Measurements from ENCODE around the gene CAMTA1. TPM values are rescaled to one million over a fixed set of nuclear protein-coding genes. Genes with fewer than 3 reads are reported as not detected.

The CAMTA1 gene
- total RNA-seq, 1 experiment from 2014 or later, result 69.5 TPM

DNA sequence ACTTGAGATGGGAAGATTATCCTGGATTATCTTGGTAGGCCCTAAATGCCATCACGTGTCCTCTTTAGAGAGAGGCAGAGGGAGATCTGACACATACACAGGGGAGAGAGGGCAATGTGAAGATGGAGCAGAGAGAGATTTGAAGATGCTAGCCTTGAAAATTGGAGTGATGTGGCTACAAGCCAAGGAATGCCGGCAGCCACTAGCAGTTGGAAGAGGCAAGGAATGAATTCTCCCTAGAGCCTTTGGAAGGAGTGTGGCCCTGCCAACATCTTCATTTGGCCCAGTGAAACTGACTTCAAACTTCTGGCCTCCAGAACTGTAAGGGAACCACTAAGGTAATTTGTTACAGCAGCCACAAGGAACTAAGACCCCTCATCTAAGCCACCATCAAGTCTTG, 8.9 kb upstream of the CAMTA1 start (continued):
- no peak for TF ChIP-seq TCF7L2 (IDR thresholded peaks at IDR 0.05; ENCODE audit: borderline replicate concordance, extremely low read depth, insufficient read depth, insufficient read length)
- no peak for TF ChIP-seq CBX3 (IDR thresholded peaks at IDR 0.05; ENCODE audit: low read depth)
- TF ChIP-seq, protein P1, sequence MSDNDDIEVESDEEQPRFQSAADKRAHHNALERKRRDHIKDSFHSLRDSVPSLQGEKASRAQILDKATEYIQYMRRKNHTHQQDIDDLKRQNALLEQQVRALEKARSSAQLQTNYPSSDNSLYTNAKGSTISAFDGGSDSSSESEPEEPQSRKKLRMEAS (IDR thresholded peaks at IDR 0.05), result no peak
- no peak for TF ChIP-seq YY1 (IDR thresholded peaks at IDR 0.05; ENCODE audit: extremely low read depth, insufficient replicate concordance, low read depth, low read length)
- TF ChIP-seq ELF1 (IDR thresholded peaks at IDR 0.05; ENCODE audit: borderline replicate concordance, low read depth), result no peak

DNA sequence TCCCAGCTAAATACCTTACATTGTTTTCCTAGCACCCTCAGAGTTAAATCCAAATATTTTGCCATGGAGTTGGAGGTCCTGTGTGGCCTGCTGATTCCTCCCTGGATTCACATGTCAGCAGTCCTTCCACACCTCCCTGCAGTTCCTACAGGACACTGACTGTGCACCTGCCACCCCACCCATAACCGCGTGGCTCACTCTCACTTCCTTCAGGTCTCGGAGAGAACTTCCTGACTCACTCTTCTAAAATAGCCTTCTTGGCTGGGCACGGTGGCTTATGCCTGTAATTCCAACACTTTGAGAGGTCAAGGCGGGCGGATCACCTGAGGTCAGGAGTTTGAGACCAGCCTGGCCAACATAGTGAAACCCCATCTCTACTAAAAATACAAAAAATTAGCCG, 8.4 kb upstream of the CAMTA1 start:
- DNase-seq (ENCODE audit: low read depth, low spot score) (no peak), ATAC-seq (no peak)
- Histone ChIP-seq H3K4me2 (ENCODE audit: low read length) (no peak overlapping the region), H3K9me2 (ENCODE audit: insufficient read depth) (no peaks in the 10 kb centered on the region), H3K27me3 (ENCODE audit: insufficient read depth, low read length) (no peaks in the 10 kb centered on the region), H3K9me3 (ENCODE audit: control insufficient read depth in 1 of 2, insufficient read depth in 1 of 2, low read depth in 1 of 2, low read length in 2 of 2) (no peaks in the 10 kb centered on the region), H4K20me1 (ENCODE audit: insufficient read depth) (no peaks in the 10 kb centered on the region), H3K4me3 (replicated peaks in 1 of 2; ENCODE audit: low read depth in 1 of 2, low read length in 2 of 2) (no peak overlapping the region), H3K4me1 (ENCODE audit: control insufficient read depth in 1 of 2, insufficient read depth in 2 of 2, low read length in 2 of 2) (no peaks in the 10 kb centered on the region), H2AFZ (ENCODE audit: low read depth, low read length, poor library complexity, severe bottlenecking) (no peak overlapping the region), H3K36me3 (ENCODE audit: control insufficient read depth in 1 of 2, insufficient read depth in 2 of 2, low read length in 2 of 2) (no peaks in the 10 kb centered on the region), H3K27ac (ENCODE audit: low read depth, low read length) (no peak overlapping the region), H3K9ac (ENCODE audit: low read length) (no peak overlapping the region), H3K79me2 (ENCODE audit: insufficient read depth, low read length) (no peaks in the 10 kb centered on the region)
- ChIA-PET POLR2A (no interaction called here), CTCF (no interaction called here), RAD21 (ENCODE audit: low non-redundant PET in 1 of 2, low total read pairs in 2 of 2, uncharacterized antibody in 2 of 2, unreplicated experiment in 2 of 2) (no interaction called here)
- BruUV-seq (replicated peaks), result no TSS peak
- intact Hi-C loops (cut with micrococcal nuclease), result no loop called here
- TF ChIP-seq POLR2AphosphoS5 (IDR thresholded peaks at IDR 0.05; ENCODE audit: low read depth, low read length) (no peak), ZFX (IDR thresholded peaks at IDR 0.05) (no peak), EZH2phosphoT487 (IDR thresholded peaks at IDR 0.05; ENCODE audit: borderline replicate concordance) (no peak)

DNA sequence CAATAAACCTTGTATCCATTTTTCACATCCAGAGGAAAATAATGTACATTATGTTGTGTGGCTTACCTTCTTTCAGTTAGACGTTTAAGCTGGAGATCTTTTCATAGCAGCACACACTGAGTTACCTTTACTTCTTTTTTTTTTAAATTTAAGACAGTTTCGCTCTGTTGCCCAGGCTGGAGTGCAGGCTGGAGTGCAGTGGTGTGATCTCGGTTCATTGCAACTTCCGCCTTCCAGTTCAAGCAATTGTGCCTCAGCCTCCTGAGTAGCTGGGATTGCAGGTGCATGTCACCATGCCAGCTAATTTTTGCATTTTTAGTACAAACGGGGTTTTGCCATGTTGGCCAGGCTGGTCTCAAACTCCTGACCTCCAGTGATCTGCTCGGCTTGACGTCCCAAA, 7.4 kb upstream of the CAMTA1 start:
- DNase-seq (ENCODE audit: low read depth, low spot score) (no peak), ATAC-seq (no peak)
- Histone ChIP-seq H3K4me1 (ENCODE audit: control insufficient read depth in 1 of 2, insufficient read depth in 2 of 2, low read length in 2 of 2) (no peaks in the 10 kb centered on the region), H3K9me3 (ENCODE audit: control insufficient read depth in 1 of 2, insufficient read depth in 1 of 2, low read depth in 1 of 2, low read length in 2 of 2) (no peaks in the 10 kb centered on the region), H3K27ac (ENCODE audit: low read depth, low read length) (no peak overlapping the region), H3K79me2 (ENCODE audit: insufficient read depth, low read length) (no peaks in the 10 kb centered on the region), H3K9ac (ENCODE audit: low read length) (no peak overlapping the region), H3K4me2 (ENCODE audit: low read length) (no peak overlapping the region), H3K9me2 (ENCODE audit: insufficient read depth) (no peaks in the 10 kb centered on the region), H2AFZ (ENCODE audit: low read depth, low read length, poor library complexity, severe bottlenecking) (no peak overlapping the region), H3K4me3 (replicated peaks in 1 of 2; ENCODE audit: low read depth in 1 of 2, low read length in 2 of 2) (no peak overlapping the region), H3K36me3 (ENCODE audit: control insufficient read depth in 1 of 2, insufficient read depth in 2 of 2, low read length in 2 of 2) (no peaks in the 10 kb centered on the region), H3K27me3 (ENCODE audit: insufficient read depth, low read length) (no peaks in the 10 kb centered on the region), H4K20me1 (ENCODE audit: insufficient read depth) (no peaks in the 10 kb centered on the region)
- ChIA-PET POLR2A (no interaction called here), CTCF (no interaction called here), RAD21 (ENCODE audit: low non-redundant PET in 1 of 2, low total read pairs in 2 of 2, uncharacterized antibody in 2 of 2, unreplicated experiment in 2 of 2) (no interaction called here)
- intact Hi-C loops (cut with micrococcal nuclease), result no loop called here
- BruUV-seq (replicated peaks), result no TSS peak
- TF ChIP-seq, protein P2, sequence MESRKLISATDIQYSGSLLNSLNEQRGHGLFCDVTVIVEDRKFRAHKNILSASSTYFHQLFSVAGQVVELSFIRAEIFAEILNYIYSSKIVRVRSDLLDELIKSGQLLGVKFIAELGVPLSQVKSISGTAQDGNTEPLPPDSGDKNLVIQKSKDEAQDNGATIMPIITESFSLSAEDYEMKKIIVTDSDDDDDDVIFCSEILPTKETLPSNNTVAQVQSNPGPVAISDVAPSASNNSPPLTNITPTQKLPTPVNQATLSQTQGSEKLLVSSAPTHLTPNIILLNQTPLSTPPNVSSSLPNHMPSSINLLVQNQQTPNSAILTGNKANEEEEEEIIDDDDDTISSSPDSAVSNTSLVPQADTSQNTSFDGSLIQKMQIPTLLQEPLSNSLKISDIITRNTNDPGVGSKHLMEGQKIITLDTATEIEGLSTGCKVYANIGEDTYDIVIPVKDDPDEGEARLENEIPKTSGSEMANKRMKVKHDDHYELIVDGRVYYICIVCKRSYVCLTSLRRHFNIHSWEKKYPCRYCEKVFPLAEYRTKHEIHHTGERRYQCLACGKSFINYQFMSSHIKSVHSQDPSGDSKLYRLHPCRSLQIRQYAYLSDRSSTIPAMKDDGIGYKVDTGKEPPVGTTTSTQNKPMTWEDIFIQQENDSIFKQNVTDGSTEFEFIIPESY (IDR thresholded peaks at IDR 0.05; ENCODE audit: extremely low read depth, insufficient replicate concordance, low read length), result no peak
- no peak for TF ChIP-seq SRF (IDR thresholded peaks at IDR 0.05; ENCODE audit: low read depth)
- no peak for TF ChIP-seq CEBPB (IDR thresholded peaks at IDR 0.05; ENCODE audit: low read depth)
- no peak for TF ChIP-seq EZH2phosphoT487 (IDR thresholded peaks at IDR 0.05; ENCODE audit: borderline replicate concordance)
- TF ChIP-seq, protein P1 (IDR thresholded peaks at IDR 0.05), result no peak
- no peak for TF ChIP-seq YY1 (IDR thresholded peaks at IDR 0.05; ENCODE audit: extremely low read depth, insufficient replicate concordance, low read depth, low read length)
- TF ChIP-seq EGR1 (IDR thresholded peaks at IDR 0.05; ENCODE audit: low read depth), result no peak
- no peak for TF ChIP-seq RAD21 (IDR thresholded peaks at IDR 0.05; ENCODE audit: low read depth)
- no peak for TF ChIP-seq SIN3A (IDR thresholded peaks at IDR 0.05; ENCODE audit: low read depth)

Measured in HCT116 (cell line).